Measurements from ENCODE around the gene PRRC2C.

- TF ChIP-seq EZH2 (IDR thresholded peaks at IDR 0.05; ENCODE audit: insufficient read depth, poor library complexity, severe bottlenecking) = no peak
- TF ChIP-seq EZH2phosphoT487 (IDR thresholded peaks at IDR 0.05; ENCODE audit: insufficient read depth, low read depth) = no peak
These were observed 102.9 kb downstream of the PRRC2C start for GRCh38 chr1:171588230-171588629.

All from GM23248 (cell line).